Natural killer cell treated with Interleukin-12 subunit alpha and Interleukin-12 subunit beta and Interleukin-15 and Interleukin-18, amount 100 ng/mL, for 72 hours (primary cell): ENCODE results near the gene TOPAZ1. TPM values are rescaled to one million over a fixed set of nuclear protein-coding genes. Genes with fewer than 3 reads are reported as not detected.
"Not testable (repeated sequence)": the region's sequence is repeated elsewhere in the genome, so short reads cannot be mapped to it uniquely, and the experiment has no call there.

Source experiments
- ATAC-seq, 2 donors: fragments of 150-1000 bp; cut with Tn5 transposase in 1 of 2; sonication (Bioruptor Pico), chemical (Tn5 transposase) in 1 of 2; 2 replicates each; pipeline ENCODE4 v1.10.0; 2021
- DNase-seq: peaks from one replicate; pipeline ENCODE4 v3.0.0; 2022; ENCODE audit warnings: low spot score
- H3K27ac Mint-ChIP-seq, 2 donors: 1 replicate in 1 of 2; 2 replicates in 1 of 2; pipeline ENCODE4 v1.8.0; 2022; ENCODE audit warnings: mixed read lengths in 2 of 2, mild to moderate bottlenecking in 1 of 2, moderate library complexity in 1 of 2
- H3K27me3 Mint-ChIP-seq, 2 donors: 1 replicate in 1 of 2; 2 replicates in 1 of 2; pipeline ENCODE4 v1.8.0; 2022; ENCODE audit warnings: mixed read lengths in 2 of 2
- H3K36me3 Mint-ChIP-seq: one replicate; pipeline ENCODE4 v1.8.0; 2022; ENCODE audit warnings: mixed read lengths
- H3K4me1 Mint-ChIP-seq, 2 donors: 1 replicate in 1 of 2; 2 replicates in 1 of 2; pipeline ENCODE4 v1.8.0; 2022; ENCODE audit warnings: low read depth in 2 of 2, mixed read lengths in 2 of 2, mild to moderate bottlenecking in 1 of 2
- H3K4me3 Mint-ChIP-seq: one replicate; pipeline ENCODE4 v1.8.0; 2022; ENCODE audit warnings: mixed read lengths
- H3K9me3 Mint-ChIP-seq: 2 replicates; pipeline ENCODE4 v1.8.0; 2022; ENCODE audit warnings: mixed read lengths
- total RNA-seq, 2 donors: library from RNA; stranded (reverse); gene quantifications; one replicate each; pipeline ENCODE4 v1.2.3, GENCODE V29; 2022

TOPAZ1 gene
- total RNA-seq, 2 donors from 2014 or later, result not detected

DNA sequence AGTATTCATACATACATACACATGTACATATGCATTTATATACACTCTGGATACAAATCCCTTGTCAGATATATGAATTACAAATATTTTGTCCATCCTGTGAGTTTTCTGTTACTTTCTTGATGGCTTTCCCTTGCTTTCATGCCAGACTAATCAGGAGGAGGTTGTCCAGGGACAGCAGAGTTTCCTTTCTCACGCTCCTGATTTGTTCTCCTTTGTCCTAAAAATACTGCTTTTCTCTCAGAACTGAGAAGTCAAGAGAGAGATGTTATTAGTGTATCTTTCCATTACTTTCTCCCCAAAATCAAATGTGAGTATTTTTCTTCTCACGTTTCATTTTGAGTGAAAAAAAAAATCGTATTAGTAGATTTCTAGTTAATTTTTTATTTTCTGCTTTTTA lies 84.8 kb downstream of the TOPAZ1 start:
- Mint-ChIP-seq H3K4me1 (no peaks in the 10 kb centered on the region), H3K36me3 (peaks cover 5% of the 10 kb centered on the region)
- no peak for ATAC-seq

DNA sequence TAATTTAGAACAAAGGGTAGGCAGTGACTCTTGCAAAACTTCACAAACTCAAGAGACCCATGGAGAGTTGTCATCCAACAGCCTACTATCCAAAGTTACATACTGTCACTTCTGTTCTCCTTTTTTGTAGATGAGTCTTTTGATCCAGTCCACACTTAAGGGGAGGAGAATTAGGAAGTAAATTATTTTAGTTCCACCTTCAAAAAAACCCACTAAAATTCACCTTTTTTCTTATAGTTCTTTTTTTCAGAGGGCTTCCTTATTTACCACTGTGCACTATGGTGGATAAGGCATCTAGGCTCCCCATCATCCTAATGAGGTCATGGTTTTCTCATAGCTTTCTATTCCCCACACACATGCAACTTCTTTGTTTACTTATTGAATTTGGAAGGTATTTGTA lies 88.3 kb downstream of the TOPAZ1 start:
- Mint-ChIP-seq H3K4me3 (no peak overlapping the region), H3K27ac (no peak overlapping the region), H3K27me3 (peaks cover 17 to 18% of the 10 kb centered on the region in 2 donors), H3K36me3 (peaks cover 5% of the 10 kb centered on the region), H3K4me1 (no peaks in the 10 kb centered on the region), H3K9me3 (no peaks in the 10 kb centered on the region)
- DNase-seq (no peak), ATAC-seq (no peak)

More for the DNA sequence above, 84.8 kb downstream of the TOPAZ1 start:
- Mint-ChIP-seq H3K27ac (no peak overlapping the region), H3K27me3 (peaks cover 17 to 20% of the 10 kb centered on the region in 2 donors), H3K4me3 (no peak overlapping the region), H3K9me3 (no peaks in the 10 kb centered on the region)
- no peak for DNase-seq

DNA sequence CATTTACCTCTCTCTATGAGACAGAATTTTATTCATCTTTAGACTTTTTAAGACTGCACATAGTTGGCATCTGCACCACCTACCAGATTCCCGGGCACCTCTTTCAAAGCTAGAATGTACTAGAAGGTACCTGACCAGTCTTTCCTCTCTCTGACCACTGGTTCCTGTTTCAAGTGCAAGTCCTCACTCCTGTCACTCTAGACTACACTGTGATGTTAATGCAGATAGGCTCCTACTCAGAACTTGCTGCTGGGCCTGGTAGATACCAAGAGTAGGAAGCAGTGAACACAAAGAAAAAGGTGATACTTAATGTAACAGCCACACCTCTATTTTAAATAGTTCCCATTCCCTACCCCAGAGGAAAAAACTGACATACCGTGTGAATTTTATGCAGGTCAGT lies 88.8 kb downstream of the TOPAZ1 start:
- peaks cover 16 to 17% of the 10 kb centered on the region in 2 donors for H3K27me3 Mint-ChIP-seq
- no peak overlapping the region for H3K27ac Mint-ChIP-seq

DNA sequence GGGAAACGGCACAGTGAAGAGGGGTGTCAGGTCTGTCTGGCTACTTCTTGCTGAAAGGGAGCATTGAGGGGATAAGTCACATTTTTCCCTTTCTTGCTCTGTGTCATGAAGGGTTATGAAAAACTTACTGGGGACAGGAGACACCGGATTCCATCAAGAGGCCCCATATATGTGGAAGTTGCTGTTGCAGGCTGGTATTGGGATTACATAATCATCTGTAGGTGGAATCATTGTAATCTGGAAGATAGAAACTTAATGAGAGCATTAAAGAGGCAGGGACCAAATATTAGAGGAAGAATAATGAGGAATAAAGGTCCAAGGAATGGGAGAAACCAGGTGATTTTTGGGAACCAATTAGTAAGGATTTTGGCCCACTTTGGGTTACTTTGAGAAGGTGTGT lies 92.6 kb downstream of the TOPAZ1 start:
- Mint-ChIP-seq H3K9me3 (no peaks in the 10 kb centered on the region), H3K36me3 (no peaks in the 10 kb centered on the region), H3K27me3 (peaks cover 8% of the 10 kb centered on the region in 2 donors), H3K27ac (no peak overlapping the region), H3K4me3 (no peak overlapping the region), H3K4me1 (peaks cover 9 to 15% of the 10 kb centered on the region in 2 donors)
- ATAC-seq, result no peak
- no peak for DNase-seq

More for the DNA sequence above, 88.8 kb downstream of the TOPAZ1 start:
- Mint-ChIP-seq H3K4me3 (no peak overlapping the region), H3K4me1 (no peaks in the 10 kb centered on the region), H3K36me3 (peaks cover 5% of the 10 kb centered on the region), H3K9me3 (no peaks in the 10 kb centered on the region)
- DNase-seq (no peak), ATAC-seq (no peak)

DNA sequence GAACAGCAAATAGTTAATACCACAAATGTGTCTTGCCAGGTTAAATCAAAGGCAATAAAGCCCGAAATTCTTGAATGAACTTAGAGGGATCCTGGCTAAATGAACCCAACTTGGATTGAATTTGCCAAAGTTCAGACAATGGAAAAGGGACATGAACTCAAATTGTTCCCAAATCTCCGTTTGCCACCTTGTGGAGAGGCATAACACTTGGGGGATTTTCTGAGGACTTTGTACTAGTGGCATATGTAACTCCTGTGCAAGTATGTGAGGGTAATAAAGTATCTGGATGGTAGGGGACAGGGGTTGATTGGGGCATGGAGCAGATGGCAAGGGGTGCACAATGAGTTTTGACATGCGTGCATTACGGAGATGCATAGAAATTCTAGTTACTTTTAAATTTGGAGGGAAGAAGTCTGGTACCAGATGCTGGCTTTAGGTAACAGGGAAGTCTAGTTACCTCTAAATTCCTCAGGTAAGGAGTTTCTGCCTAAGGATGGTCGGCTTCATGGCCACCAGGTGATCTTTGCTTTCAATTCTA lies 95.6 kb downstream of the TOPAZ1 start:
- DNase-seq, result no peak
- no peaks in the 10 kb centered on the region for H3K9me3 Mint-ChIP-seq
- H3K27me3 Mint-ChIP-seq, result peaks cover 8% of the 10 kb centered on the region in 2 donors
- peak overlapping the region; percentile 93 to 96 for H3K27ac Mint-ChIP-seq
- no peaks in the 10 kb centered on the region for H3K36me3 Mint-ChIP-seq
- peak overlapping the region; percentile 94 for H3K4me3 Mint-ChIP-seq
- H3K4me1 Mint-ChIP-seq, result peaks cover 18 to 30% of the 10 kb centered on the region in 2 donors
- ATAC-seq, result no peak

DNA sequence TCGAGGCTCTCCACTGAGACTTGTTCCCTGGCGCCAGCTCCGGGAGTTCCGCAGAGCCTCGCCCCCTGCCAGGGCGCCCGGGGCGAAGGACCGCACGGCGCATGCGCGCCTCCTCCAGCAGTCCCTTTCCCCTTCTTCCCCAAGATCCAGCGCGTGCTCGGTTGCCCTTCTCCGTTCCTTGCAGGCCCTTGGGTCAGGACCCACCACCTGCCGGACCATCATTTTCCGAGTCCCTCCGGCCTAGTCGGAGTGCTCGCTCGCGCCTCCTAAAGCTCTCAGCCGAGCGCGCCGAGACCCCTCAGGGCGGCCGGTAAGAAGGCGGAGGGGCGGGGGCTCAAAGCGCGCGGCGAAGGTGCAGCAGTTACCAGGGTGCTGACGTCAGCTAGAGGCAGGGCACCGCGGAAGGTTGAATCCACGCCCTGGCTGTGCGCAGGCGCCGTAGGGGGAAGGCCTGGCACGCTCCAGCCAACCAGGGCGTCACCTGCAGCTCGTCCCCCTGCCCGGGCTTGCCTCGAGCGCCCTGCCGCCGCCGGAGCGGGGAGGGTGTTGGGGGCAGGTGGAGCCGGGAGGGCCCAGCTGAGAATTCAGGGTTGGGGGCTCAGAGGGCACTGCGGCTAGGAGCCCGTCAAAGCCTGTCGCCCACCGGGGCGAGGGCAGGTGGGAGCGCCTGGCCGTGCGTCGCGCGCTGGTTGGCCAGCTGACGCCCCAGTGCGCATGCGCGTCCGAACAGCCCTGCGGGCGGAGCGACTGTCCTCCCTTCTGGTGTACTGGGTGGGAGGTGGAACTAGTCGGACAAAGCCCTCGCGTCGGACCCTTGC lies 96.5 kb downstream of the TOPAZ1 start, which contains the start of gene TCAIM:
TSS of gene TCAIM (plus strand) at position 757 of the 818 bp plus-strand sequence. CDS start 16,017 bp downstream, outside the sequence.
- H3K27ac Mint-ChIP-seq, result peak within 1 kb of the TSS; percentile 93 to 96
- peaks cover 5% of the 10 kb centered on the region in 2 donors for H3K27me3 Mint-ChIP-seq
- ATAC-seq, result peak; percentile 98
- no peaks in the 10 kb centered on the region for H3K36me3 Mint-ChIP-seq
- peak; percentile 99 for DNase-seq
- peaks cover 18 to 30% of the 10 kb centered on the region in 2 donors for H3K4me1 Mint-ChIP-seq
- peak within 1 kb of the TSS; percentile 94 for H3K4me3 Mint-ChIP-seq
- no peaks in the 10 kb centered on the region for H3K9me3 Mint-ChIP-seq

DNA sequence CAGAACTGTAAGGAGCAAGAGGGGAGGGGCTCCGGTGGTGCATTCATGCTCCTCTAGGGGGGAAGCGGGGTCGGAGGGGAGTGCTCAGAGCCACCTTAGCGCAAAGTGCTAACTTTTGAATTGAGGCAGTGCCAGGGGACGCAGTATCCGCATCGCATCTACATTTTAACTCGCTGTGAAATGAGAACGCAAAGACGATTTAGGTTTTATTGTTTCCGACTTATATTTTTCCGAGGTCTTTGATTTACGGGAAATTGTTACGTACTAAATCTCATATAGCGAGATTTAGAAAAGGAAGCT lies 97.1 kb downstream of the TOPAZ1 start:
- H3K4me1 Mint-ChIP-seq, result peaks cover 18 to 30% of the 10 kb centered on the region in 2 donors
- ATAC-seq (no peak), DNase-seq (no peak)
- H3K36me3 Mint-ChIP-seq, result no peaks in the 10 kb centered on the region
- H3K9me3 Mint-ChIP-seq, result no peaks in the 10 kb centered on the region
- no peaks in the 10 kb centered on the region for H3K27me3 Mint-ChIP-seq
- H3K4me3 Mint-ChIP-seq, result peak overlapping the region; percentile 94
- peak overlapping the region; percentile 93 to 96 for H3K27ac Mint-ChIP-seq

DNA sequence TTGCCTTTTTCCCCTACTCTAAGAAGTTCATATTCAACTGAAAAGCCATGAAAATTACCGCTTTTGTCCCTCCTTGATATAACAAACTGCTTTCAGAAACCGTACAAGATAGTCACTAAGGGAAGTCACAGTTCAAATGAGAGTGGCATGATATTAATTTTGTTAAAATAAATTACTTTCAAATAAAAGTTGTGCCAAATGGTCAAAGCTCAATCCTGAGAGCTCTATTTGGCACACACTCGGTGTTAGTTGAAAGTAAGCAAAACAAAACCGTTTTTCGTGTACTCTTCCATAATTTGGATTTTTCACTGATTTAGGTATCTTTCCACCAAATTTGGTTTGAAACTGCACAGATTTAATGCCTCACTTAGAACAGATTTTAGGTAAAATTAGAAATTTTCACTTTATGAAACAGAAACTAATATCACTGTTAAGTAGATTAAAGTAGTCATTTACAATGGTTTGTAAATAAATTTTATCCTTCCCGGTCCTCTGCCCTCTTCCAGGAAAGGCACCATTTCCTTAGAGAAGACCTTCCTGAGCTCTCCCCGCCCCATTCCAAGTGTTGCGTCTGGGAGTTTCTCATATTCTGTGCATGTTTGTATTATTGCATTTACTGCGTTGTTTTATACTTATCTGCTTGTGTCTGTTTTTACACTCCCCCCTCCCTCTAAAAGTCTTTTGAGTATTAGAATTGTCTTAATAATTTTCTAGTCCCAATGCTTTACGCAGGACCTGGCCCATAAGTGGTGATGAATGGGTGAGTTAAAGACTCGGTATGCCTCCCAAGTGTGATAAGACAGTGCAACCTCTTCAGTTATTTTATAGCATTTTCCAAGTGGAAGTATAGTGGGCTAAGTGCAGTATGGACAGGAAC lies 97.7 kb downstream of the TOPAZ1 start:
- H3K9me3 Mint-ChIP-seq, result no peaks in the 10 kb centered on the region
- ATAC-seq, result no peak
- peak overlapping the region; percentile 94 for H3K4me3 Mint-ChIP-seq
- H3K27me3 Mint-ChIP-seq, result no peaks in the 10 kb centered on the region
- DNase-seq, result no peak
- H3K4me1 Mint-ChIP-seq, result peaks cover 18 to 30% of the 10 kb centered on the region in 2 donors
- H3K36me3 Mint-ChIP-seq, result no peaks in the 10 kb centered on the region
- H3K27ac Mint-ChIP-seq, result peak overlapping the region; percentile 93 to 96

DNA sequence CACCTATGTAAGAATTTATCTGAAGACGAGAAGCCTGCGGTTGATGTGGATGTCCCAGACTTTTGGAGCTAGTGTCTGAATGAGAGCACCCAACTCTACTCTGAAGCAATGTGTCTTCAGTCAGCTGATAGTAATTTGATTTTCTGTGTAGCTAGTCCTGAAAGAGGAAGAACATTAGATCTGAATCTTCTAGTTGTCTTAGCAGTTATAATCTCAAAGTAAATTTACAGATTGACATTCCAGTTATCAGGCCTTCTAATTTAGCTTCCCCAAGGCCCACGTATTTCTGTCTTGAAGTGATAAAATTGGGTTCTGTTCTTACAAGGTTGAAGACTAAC lies 98.3 kb downstream of the TOPAZ1 start:
- ATAC-seq (no peak), DNase-seq (no peak)
- peaks cover 18 to 30% of the 10 kb centered on the region in 2 donors for H3K4me1 Mint-ChIP-seq
- peak overlapping the region; percentile 94 for H3K4me3 Mint-ChIP-seq
- H3K27me3 Mint-ChIP-seq, result no peaks in the 10 kb centered on the region
- peak overlapping the region; percentile 93 to 96 for H3K27ac Mint-ChIP-seq
- H3K9me3 Mint-ChIP-seq, result no peaks in the 10 kb centered on the region
- H3K36me3 Mint-ChIP-seq, result no peaks in the 10 kb centered on the region

DNA sequence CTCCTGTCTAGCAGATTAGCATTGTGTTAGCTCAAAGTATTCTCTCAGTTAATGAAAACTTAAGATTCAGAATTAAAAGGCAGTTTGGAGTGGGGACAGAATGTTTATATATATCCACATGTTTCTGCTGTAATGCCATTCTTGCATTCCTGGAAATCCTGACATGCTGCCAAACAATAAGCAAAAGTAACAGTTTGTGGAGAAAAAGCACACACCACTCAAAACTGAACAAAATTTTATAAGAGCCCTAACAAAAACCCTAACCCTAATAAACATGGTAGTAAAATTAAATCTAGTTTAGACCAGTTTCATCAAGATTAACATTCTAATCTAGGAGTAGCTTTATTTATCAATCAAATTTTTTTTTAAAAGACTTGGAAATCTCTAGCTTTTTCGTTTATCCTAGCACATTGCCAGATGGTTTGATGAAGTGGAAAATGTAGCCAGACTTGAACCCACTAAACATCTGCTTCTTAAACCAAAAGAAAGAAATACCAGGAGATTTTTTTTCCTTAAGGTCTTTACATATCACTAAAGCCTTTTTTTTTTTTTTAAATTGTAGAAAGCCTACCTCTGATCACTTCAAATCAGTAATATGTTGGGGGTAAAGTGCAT lies 100.6 kb downstream of the TOPAZ1 start:
- Mint-ChIP-seq H3K27me3 (no peaks in the 10 kb centered on the region), H3K4me3 (no peak overlapping the region), H3K27ac (no peak overlapping the region), H3K4me1 (peaks cover 17 to 26% of the 10 kb centered on the region in 2 donors), H3K36me3 (no peaks in the 10 kb centered on the region), H3K9me3 (no peaks in the 10 kb centered on the region)
- DNase-seq (no peak), ATAC-seq (no peak)

DNA sequence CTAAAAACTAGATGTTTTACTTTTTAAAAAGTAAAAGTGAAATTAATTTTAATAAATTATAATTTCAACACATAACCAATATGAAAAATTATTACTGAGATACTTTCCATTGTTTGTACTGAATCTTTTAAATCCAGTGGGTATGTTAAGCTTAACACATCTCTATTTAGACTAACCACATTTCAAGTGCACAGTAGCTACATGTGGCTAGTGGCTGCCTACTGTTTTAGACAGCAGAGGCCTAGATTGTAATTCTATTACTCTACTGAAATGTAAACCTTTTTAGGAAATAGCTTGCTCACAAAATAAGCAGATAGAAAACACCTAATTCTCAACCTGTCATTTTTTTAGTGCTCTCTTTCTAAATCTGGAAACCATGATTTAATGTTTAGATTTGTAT lies 101.7 kb downstream of the TOPAZ1 start:
- Mint-ChIP-seq H3K27me3 (no peaks in the 10 kb centered on the region), H3K4me3 (no peak overlapping the region), H3K4me1 (peaks cover 9 to 18% of the 10 kb centered on the region in 2 donors), H3K9me3 (no peaks in the 10 kb centered on the region), H3K27ac (no peak overlapping the region), H3K36me3 (no peaks in the 10 kb centered on the region)
- no peak for DNase-seq
- no peak for ATAC-seq

DNA sequence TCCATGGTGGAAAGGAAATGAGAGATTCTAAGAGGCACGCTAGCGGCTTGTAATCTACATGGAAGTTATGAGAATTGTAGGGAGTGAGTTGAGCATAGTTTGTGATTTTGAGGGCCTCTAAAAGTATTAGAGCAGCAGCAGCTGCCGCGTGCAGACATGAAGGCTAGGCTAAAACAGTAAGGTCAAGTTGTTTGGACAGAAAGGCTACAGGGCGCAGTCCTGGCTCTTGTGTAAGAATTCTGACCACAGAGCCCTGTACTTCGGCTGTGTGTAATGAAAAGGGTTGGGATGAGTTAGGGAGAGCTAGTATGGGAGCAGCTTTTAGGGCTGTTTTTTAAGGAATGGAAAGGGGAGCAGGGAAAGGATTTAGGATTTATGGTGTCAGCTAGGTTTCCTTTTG lies 104.9 kb downstream of the TOPAZ1 start:
- not testable (repeated sequence) for H3K36me3 Mint-ChIP-seq, H3K9me3 Mint-ChIP-seq, H3K4me3 Mint-ChIP-seq, DNase-seq, H3K27me3 Mint-ChIP-seq, H3K4me1 Mint-ChIP-seq, ATAC-seq, H3K27ac Mint-ChIP-seq

DNA sequence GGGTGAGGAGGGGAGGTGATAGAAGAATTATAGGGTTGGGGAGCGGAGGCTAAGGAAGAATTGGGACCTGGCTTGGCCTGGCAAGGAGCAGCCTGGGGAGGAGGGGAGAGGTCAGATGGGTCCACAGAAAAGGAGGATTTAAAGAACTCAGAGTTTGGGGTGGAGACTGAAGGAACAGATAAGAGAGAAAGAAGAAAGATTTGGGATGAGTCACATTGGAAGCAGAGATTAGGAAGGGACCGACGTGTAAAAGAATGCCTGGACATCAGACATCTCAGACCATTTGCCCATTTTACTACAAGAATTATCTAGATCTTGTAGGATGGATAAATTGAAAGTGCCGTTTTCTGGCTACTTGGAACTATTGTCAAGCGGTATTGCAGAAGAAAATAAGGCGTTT lies 107.3 kb downstream of the TOPAZ1 start:
- Mint-ChIP-seq H3K9me3 (no peaks in the 10 kb centered on the region), H3K27ac (no peak overlapping the region), H3K36me3 (no peaks in the 10 kb centered on the region), H3K4me3 (no peak overlapping the region), H3K27me3 (no peaks in the 10 kb centered on the region), H3K4me1 (peaks cover 7 to 8% of the 10 kb centered on the region in 2 donors)
- ATAC-seq (no peak), DNase-seq (no peak)
